HG03521 (cell line): ENCODE data around the gene ACLY.

Experiments used
- ATAC-seq: cut with Tn5 transposase; IDR thresholded peaks from one replicate; pipeline ENCODE4 v1.9.1; 2021; ENCODE audit warnings: mild to moderate bottlenecking, moderate library complexity; ENCODE audit not compliant: unreplicated experiment

ACLY gene

GRCh38 chr17:41918314-41919164, at the start of gene ACLY:
ACLY (minus strand) TSS chr17:41918951; CDS start chr17:41913873, 5,078 bp downstream.
- peak; percentile 97 for ATAC-seq

DNA sequence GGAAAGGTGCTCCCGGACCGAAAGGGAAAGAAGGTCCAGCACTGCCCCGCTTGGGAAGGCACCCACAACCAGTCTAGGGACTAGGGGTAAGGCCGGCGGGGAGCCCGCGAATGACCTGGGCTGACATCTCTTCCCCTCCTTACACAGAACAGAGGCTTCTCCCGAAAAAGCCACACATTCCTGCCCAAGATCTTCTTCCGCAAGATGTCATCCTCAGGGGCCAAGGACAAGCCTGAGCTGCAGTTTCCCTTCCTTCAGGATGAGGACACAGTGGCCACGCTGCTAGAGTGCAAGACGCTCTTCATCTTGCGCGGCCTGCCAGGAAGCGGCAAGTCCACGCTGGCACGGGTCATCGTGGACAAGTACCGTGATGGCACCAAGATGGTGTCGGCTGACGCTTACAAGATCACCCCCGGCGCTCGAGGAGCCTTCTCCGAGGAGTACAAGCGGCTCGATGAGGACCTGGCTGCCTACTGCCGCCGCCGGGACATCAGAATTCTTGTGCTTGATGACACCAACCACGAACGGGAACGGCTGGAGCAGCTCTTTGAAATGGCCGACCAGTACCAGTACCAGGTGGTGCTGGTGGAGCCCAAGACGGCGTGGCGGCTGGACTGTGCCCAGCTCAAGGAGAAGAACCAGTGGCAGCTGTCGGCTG, 49.3 kb upstream of the ACLY start:
- no peak for ATAC-seq

- peak; percentile 11 for ATAC-seq
Measured at GRCh38 chr17:41967141-41967920, 48.6 kb upstream of the ACLY start.

- peak; percentile 81 for ATAC-seq
Measured at GRCh38 chr17:41966463-41967140, 47.9 kb upstream of the ACLY start, which contains the start of gene CNP. CNP (plus strand) TSS chr17:41966795; CDS start chr17:41966885, 90 bp downstream.

GRCh38 chr17:41965694-41966462, 47.1 kb upstream of the ACLY start:
- no peak for ATAC-seq

GRCh38 chr17:41962768-41963434, 44.1 kb upstream of the ACLY start:
- ATAC-seq: no peak

DNA sequence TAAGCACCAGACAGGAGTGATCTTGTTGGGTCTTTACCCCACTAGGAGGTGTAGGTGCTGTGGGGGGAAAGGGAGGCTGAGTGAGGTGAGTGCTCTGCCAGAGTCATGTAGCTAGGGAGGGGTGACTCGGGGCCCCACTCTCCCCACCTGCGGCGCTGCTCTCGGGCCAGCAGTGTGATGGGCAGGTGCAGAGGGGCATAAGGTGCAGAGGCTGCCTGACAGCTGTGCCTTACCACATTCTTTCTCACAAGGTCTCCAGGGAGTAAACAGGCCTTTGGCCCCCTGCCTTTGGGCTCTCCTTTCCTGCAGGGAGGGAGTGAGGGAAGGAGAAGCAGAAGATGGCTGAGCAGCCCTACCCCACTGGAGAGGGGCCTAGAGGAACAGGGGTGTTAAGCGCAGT, 43.4 kb upstream of the ACLY start:
- ATAC-seq: no peak

DNA sequence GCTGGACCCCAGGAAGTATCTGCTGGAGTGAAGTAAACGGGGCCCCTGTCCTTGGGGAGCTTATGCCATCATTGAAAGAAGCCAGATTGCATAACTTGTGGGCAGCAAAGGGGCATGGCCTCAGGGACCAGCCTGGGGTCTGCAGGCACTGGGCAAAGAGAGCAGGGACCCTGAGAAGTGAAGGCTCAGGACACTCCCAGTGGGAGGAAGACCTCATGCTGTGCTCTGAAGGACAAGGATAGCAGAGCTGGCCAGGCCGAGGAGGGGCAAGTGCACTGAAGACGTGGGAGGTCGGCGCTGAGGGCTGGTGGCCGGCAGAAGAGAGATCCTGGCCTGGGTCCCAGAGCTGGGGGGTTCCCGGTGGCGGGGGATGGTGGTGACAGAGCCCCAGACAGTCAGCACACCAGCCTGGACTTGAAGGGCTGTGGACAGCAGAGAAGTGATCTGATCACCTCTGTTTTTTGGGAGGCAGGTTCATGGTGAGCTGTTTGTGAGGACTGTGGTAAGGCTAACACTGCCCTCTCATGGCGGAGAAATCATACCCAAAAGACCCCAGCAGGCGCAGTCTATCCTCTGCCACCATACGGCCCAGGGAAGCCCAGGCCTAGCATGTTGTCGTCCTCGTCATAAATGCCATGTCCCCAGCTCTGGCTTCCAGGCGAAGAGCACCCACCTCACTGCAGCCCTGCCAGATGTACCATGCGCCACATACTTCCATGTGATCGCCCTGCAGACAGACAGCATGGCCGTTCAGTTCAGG, 40.8 kb upstream of the ACLY start:
- no peak for ATAC-seq

- no peak for ATAC-seq
Measured at GRCh38 chr17:41959030-41959335, 40.2 kb upstream of the ACLY start.

DNA sequence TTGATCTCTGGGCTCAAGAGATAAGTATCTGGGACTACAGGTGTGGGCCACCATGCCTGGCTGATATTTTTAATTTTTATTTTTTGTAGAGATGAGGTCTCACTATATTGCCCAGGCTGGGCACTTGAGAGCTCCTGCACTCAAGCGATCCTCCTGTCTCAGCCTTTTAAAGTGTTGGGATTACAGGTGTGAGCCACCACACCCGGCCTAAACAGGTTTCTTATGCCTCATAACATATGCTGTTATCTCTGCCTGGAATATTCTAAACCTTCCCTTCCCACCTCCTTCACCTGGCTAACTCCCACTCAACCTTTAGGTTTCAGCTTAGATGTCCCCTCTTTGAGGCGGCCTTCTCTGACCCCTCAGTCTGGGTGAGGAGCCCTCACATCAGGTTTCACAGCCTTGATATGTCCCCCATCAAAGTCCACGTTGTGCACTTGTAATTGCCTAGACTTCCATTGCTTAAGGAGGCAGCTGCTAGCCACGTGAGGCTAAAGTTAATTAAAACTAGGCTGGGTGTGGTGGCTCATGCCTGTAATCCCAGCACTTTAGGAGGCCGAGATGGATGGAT, 39.2 kb upstream of the ACLY start:
- no peak for ATAC-seq

DNA sequence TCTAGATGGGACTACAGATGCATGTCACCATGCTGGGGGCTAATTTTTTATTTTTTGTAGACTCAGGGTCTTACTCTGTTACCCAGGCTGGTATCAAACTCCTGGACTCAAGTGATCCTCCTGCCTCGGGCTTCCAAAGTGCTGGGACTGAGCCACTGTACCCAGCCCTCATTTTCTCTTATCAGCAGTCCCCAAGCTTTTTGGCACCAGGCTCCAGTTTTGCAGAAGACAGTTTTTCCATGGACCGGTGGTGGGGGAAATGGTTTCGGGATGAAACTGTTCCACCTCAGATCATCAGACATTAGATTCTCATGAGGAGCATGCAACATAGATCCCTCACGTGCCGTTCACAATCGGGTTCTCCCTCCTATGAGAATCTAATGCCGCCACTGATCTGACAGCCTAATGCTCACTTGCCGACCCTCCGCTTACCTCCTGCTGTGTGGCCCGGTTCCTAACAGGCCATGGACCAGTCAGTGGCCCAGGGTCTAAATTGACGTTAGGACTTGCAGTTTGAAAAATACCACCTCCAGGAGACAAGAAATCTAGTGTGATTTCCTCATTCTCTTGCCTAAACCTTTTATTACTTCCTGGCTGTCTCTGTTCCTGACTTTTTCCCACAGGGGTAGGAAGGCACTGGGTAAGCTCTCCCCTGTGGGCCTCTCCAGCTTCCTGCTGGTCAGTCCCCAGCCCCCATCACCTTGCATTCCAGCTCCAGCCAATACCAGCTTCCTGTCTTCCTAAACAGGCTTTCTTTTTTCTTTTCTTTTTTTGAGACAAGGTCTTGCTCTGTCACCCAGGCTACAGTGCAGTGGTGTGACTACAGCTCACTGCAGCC, 38.5 kb upstream of the ACLY start:
- ATAC-seq: no peak

DNA sequence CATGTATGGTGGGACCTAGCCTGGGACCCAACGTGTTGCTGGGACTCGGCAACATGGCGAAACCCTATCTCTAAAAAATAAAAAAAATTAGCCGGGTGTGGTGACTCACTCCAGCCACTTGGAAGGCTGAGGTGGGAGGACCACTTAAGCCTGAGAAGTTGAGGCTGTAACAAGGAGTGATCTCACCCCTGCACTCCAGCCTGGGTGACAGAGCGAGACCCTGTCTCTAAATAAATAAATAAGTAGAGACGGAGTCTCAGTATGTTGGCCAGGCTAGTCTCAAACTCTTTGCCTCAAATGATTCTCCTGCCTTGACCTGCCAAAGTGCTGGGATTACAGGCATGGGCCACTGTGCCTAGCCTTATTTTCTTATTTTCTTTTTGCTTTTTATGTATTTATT, 37.8 kb upstream of the ACLY start:
- ATAC-seq: no peak

DNA sequence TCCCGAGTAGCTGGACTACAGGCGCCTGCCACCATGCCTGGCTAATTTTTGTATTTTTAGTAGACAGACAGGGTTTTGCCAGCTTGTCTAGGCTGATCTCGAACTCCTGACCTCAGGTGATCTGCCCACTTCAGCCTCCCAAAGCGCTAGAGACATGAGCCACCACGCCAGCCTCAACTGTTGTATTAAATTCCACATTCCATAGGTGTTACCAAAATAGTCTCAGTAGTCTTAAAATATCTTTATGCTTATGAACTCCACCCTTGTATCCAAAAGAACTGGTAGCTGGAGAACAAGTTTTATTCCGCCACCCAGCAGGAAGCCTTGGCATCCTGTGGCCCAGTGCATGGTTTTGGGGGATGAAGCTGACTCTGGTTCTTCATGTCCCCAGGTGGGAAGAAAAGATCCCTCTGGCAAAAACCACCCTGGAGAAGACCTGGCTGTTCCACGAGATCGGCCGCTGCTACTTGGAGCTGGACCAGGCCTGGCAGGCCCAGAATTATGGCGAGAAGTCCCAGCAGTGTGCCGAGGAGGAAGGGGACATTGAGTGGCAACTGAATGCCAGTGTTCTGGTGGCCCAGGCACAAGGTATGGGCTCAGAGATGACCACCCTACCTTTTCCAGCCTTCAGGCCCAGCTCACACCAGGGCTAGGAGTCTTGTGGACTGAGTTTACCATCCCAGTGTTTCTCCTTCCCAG, 30.2 kb upstream of the ACLY start:
- no peak for ATAC-seq

GRCh38 chr17:41944943-41945342, 26.2 kb upstream of the ACLY start:
- ATAC-seq: no peak

DNA sequence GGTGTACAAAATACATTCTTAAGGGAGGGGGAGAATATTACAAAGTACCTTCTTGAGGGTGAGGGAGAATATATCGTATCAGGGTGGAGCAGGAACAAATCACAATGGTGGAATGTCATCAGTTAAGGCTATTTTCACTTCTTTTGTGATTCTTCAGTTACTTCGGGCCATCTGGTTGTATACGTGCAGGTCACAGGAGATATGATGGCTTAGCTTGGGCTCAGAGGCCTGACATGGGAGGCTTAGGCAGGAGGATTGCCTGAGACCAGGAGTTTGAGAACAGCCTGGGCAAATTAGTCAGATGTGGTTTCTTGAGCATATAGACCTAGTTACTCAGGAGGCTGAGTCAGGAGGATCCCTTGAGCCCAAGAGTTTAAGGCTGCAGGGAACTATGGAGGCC, 24.7 kb upstream of the ACLY start:
- ATAC-seq: no peak

GRCh38 chr17:41942626-41943373, 24.0 kb upstream of the ACLY start:
- no peak for ATAC-seq

- ATAC-seq: no peak
Measured at GRCh38 chr17:41941168-41941567, 22.4 kb upstream of the ACLY start.
